ENCODE measurements around the gene ZPLD1. TPM values are rescaled to one million over a fixed set of nuclear protein-coding genes. Genes with fewer than 3 reads are reported as not detected.

Gene ZPLD1
- total and polyA plus RNA-seq, 2 of the 8 experiments (the other 6 are each of a cell fraction or from before 2014, with no cell fraction given) = not detected

DNA sequence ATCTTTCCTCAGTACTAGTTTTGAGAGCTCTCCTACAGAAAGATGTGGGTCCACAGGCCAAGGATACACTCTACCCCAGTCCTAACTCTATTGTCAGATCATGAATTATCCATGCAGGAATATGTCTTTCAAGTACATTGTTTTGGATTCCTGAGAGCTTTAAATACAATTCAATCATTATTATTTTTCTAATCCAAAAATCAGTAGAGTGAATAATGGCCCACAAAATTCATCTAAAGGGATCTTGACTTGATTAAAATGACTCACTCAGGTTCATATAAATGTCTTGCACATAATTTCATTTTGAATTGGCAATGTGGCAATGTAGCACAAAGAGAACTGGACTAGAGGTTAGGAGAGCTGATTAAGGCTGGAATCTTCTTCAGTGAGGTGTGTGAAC is 93.9 kb downstream of the ZPLD1 start:
- H3K56ac ChIP-seq (replicated peaks; ENCODE audit: insufficient read length, low read depth, low read length) = no peak overlapping the region
- FAIRE-seq = no peak
- no peaks in the 10 kb centered on the region for H3K79me2 ChIP-seq (ENCODE audit: control insufficient read depth in 1 of 2, insufficient read depth in 2 of 2, low read length in 2 of 2)
- no peak overlapping the region for H2BK20ac ChIP-seq (ENCODE audit: low read length)
- no peaks in the 10 kb centered on the region for H3K9me3 ChIP-seq (ENCODE audit: insufficient read depth in 2 of 2, low read depth in 1 of 2, low read length in 1 of 2)
- H3K79me1 ChIP-seq (ENCODE audit: low read depth, low read length) = no peaks in the 10 kb centered on the region
- H3K18ac ChIP-seq (ENCODE audit: extremely low read depth, low read length) = no peak overlapping the region
- no peak overlapping the region for H2BK5ac ChIP-seq (ENCODE audit: low read depth, low read length)
- H3K27ac ChIP-seq (ENCODE audit: low read depth, low read length) = no peak overlapping the region
- no peak overlapping the region for H2BK120ac ChIP-seq (replicated peaks; ENCODE audit: low read depth, low read length)
- no peak overlapping the region for H4K91ac ChIP-seq (replicated peaks; ENCODE audit: insufficient read length, low read length)
- no peaks in the 10 kb centered on the region for H3K36me3 ChIP-seq (ENCODE audit: control insufficient read depth in 2 of 4, insufficient read depth in 4 of 4, low read length in 3 of 4)
- no peaks in the 10 kb centered on the region; the same call in 1 of the 2 replicates for H3K23me2 ChIP-seq (ENCODE audit: low read depth, low read length)
- H3K27me3 ChIP-seq (replicated peaks in 1 of 4; ENCODE audit: control insufficient read depth in 3 of 4, extremely low read depth in 1 of 4, insufficient read depth in 3 of 4, low read length in 3 of 4) = no peaks in the 10 kb centered on the region
- no peaks in the 10 kb centered on the region for H3K4me1 ChIP-seq (replicated peaks in 1 of 4; ENCODE audit: control insufficient read depth in 3 of 4, insufficient read depth in 4 of 4, low read length in 3 of 4)
- H3K14ac ChIP-seq (ENCODE audit: insufficient read length) = no peak overlapping the region
- H2AFZ ChIP-seq (ENCODE audit: low read length) = no peak overlapping the region
- H4K5ac ChIP-seq (ENCODE audit: insufficient read length, low read depth, low read length) = no peak overlapping the region
- H3K4me3 ChIP-seq (ENCODE audit: extremely low read depth in 1 of 4, insufficient read depth in 2 of 4, low read depth in 3 of 4, low read length in 4 of 4) = no peak overlapping the region
- no peak overlapping the region for H3K4me2 ChIP-seq (ENCODE audit: insufficient read depth in 1 of 2, low read depth in 2 of 2, low read length in 2 of 2)
- no peak for DNase-seq (ENCODE audit: low read depth in 1 of 2, low spot score in 2 of 2)
- H4K8ac ChIP-seq (ENCODE audit: extremely low read depth, insufficient read depth, low read length) = no peak overlapping the region
- H2BK12ac ChIP-seq (ENCODE audit: low read depth, low read length) = no peak overlapping the region
- no peak overlapping the region for H2AK5ac ChIP-seq (ENCODE audit: low read depth, low read length)
- POLR2A ChIA-PET (ENCODE audit: partially characterized antibody) = interaction anchor here (1.3 kb wide), 1 partner anchor 299 kb away, joined by 3 read pairs; no protein-coding TSS in a partner anchor
- no peaks in the 10 kb centered on the region for H4K20me1 ChIP-seq (replicated peaks in 1 of 2; ENCODE audit: control insufficient read depth in 1 of 2, insufficient read depth in 2 of 2, low read length in 2 of 2)
- no peak overlapping the region for H2BK15ac ChIP-seq (ENCODE audit: low read length)
- TF ChIP-seq MAFK (IDR thresholded peaks at IDR 0.05; ENCODE audit: low read depth, low read length) = no peak
- no peak for TF ChIP-seq JUN (IDR thresholded peaks at IDR 0.05; ENCODE audit: low read depth, low read length)
- no peak for TF ChIP-seq YY1 (IDR thresholded peaks at IDR 0.05; ENCODE audit: low read depth, low read length)
- TF ChIP-seq RFX5 (IDR thresholded peaks at IDR 0.05; ENCODE audit: borderline replicate concordance, low read depth, low read length) = no peak
- no peak for TF ChIP-seq BACH1 (IDR thresholded peaks at IDR 0.05; ENCODE audit: low read length)
- no peak for TF ChIP-seq CEBPB (IDR thresholded peaks at IDR 0.05; ENCODE audit: low read depth, low read length)
- TF ChIP-seq BRCA1 (IDR thresholded peaks at IDR 0.05; ENCODE audit: low read depth, low read length) = no peak
- TF ChIP-seq TAF1 (IDR thresholded peaks at IDR 0.05; ENCODE audit: low read depth, low read length) = no peak
- TF ChIP-seq CHD1 (IDR thresholded peaks at IDR 0.05; ENCODE audit: low read depth, low read length) = no peak
- H3K9ac ChIP-seq (replicated peaks in 1 of 4; ENCODE audit: extremely low read depth in 1 of 4, low read depth in 3 of 4, low read length in 3 of 4) = no peak overlapping the region
- H3K23ac ChIP-seq (ENCODE audit: insufficient read length) = no peak overlapping the region
- H3K4ac ChIP-seq (replicated peaks; ENCODE audit: insufficient read length, low read depth, low read length) = no peak overlapping the region
- CTCF ChIA-PET (ENCODE audit: partially characterized antibody) = interaction anchor here (0.6 to 6.1 kb wide), 27 partner anchors 10 to 721 kb away, joined by 3 to 81 read pairs (median 4); no protein-coding TSS in a partner anchor
